Suprapubic skin (tissue), 4 donors: ENCODE measurements around the gene IL18R1. TPM values are rescaled to one million over a fixed set of nuclear protein-coding genes. Genes with fewer than 3 reads are reported as not detected.

Experiments
- DNase-seq, 2 donors: peaks; one replicate each; pipeline ENCODE4 v3.0.0-alpha.2; 2019; ENCODE audit warnings: low spot score in 2 of 2
- H3K27ac ChIP-seq: fragments of 200-600 bp; sonication (generic); one replicate; pipeline ENCODE4 v1.5.1; 2019
- H3K27me3 ChIP-seq: fragments of 200-600 bp; sonication (generic); one replicate; pipeline ENCODE4 v1.5.1; 2019
- H3K36me3 ChIP-seq: fragments of 200-600 bp; sonication (generic); one replicate; pipeline ENCODE4 v1.5.1; 2019
- H3K4me1 ChIP-seq: fragments of 200-600 bp; sonication (generic); one replicate; pipeline ENCODE4 v1.5.1; 2019
- H3K4me3 ChIP-seq: fragments of 200-600 bp; sonication (generic); one replicate; pipeline ENCODE4 v1.5.1; 2019; ENCODE audit warnings: mild to moderate bottlenecking
- H3K9me3 ChIP-seq: fragments of 200-600 bp; sonication (generic); one replicate; pipeline ENCODE4 v1.5.1; 2019
- CTCF ChIP-seq, 2 donors: fragments of 200-600 bp in 1 of 2; fragments of 450-650 bp in 1 of 2; sonication (generic) in 1 of 2; IDR thresholded peaks; one replicate each; pipeline ENCODE4 v1.5.1; 2016 to 2019; ENCODE audit warnings: antibody characterized with exemption in 2 of 2, mild to moderate bottlenecking in 1 of 2, moderate library complexity in 1 of 2
- EP300 ChIP-seq: sonication (generic); formaldehyde crosslinking; IDR thresholded peaks from one replicate; pipeline ENCODE4 v1.6.1; 2017; ENCODE audit warnings: antibody characterized with exemption
- POLR2A ChIP-seq, 2 donors: fragments of 450-650 bp; IDR thresholded peaks; one replicate each; pipeline ENCODE4 v1.6.1; 2017; ENCODE audit warnings: antibody characterized with exemption in 2 of 2, mild to moderate bottlenecking in 2 of 2, moderate library complexity in 2 of 2
- POLR2AphosphoS5 ChIP-seq, 3 donors: sonication (generic); formaldehyde crosslinking; IDR thresholded peaks; one replicate each; pipeline ENCODE4 v1.6.1; 2017; ENCODE audit warnings: antibody characterized with exemption in 3 of 3
- WGBS: methylation state at CpG from one replicate; pipeline ENCODE4 v1.1.5; 2018; 5-methylcytosine and 5-hydroxymethylcytosine counted together
- total RNA-seq, 4 donors: library from RNA; depleted of rRNA; stranded (reverse); fragments of >200 nt; gene quantifications; one replicate each; pipeline ENCODE4 v1.1.0, GENCODE V29; 2016

The IL18R1 gene
- total RNA-seq, 4 donors from 2014 or later, result 0.89 to 7.2 (median 2.2) TPM

GRCh38 chr2:102399499-102400141 lies 44.0 kb downstream of the IL18R1 start:
- H3K27ac ChIP-seq, result no peak overlapping the region
- WGBS, result 83% methylated on average over 6 of the region's 7 CpGs
- no peak for DNase-seq
- no peak overlapping the region for H3K4me3 ChIP-seq
- H3K27me3 ChIP-seq, result no peaks in the 10 kb centered on the region
- H3K4me1 ChIP-seq, result no peaks in the 10 kb centered on the region
- H3K36me3 ChIP-seq, result no peaks in the 10 kb centered on the region
- TF ChIP-seq CTCF (IDR thresholded peaks at IDR 0.05) (no peak), EP300 (no peak), POLR2A (IDR thresholded peaks at IDR 0.05) (no peak), POLR2AphosphoS5 (IDR thresholded peaks at IDR 0.05) (no peak)
- no peaks in the 10 kb centered on the region for H3K9me3 ChIP-seq

DNA sequence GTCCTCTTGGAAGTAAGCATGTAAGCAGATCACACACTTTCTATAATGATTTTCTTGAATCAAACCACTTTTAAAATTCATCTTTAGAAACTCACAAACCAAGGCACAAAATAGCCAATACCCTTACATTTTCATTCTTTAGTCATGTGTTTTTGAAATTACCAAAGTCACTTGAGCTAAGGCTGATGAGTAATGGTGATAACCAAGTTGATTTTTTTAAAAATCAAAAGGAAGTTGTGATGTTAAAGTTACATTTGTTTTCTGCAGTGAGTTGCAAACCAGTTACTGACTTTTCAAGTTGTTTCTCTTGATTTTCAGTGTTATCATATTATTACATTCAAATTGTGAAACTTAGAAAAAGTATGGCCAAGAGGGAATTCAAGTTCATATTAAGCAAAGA lies 45.9 kb downstream of the IL18R1 start:
- no peaks in the 10 kb centered on the region for H3K36me3 ChIP-seq
- H3K27ac ChIP-seq, result no peak overlapping the region
- H3K4me1 ChIP-seq, result no peaks in the 10 kb centered on the region
- no peak for TF ChIP-seq CTCF (IDR thresholded peaks at IDR 0.05)
- TF ChIP-seq POLR2AphosphoS5 (IDR thresholded peaks at IDR 0.05), result no peak
- no peak overlapping the region for H3K4me3 ChIP-seq
- no peaks in the 10 kb centered on the region for H3K9me3 ChIP-seq
- no peak for DNase-seq
- H3K27me3 ChIP-seq, result no peaks in the 10 kb centered on the region

- no peaks in the 10 kb centered on the region for H3K36me3 ChIP-seq
- TF ChIP-seq POLR2AphosphoS5 (IDR thresholded peaks at IDR 0.05), result no peak
- no peak for TF ChIP-seq EP300
- TF ChIP-seq CTCF (IDR thresholded peaks at IDR 0.05), result no peak
- no peak for TF ChIP-seq POLR2A (IDR thresholded peaks at IDR 0.05)
- WGBS, result 75% methylated on average over 2 of the region's 2 CpGs
- no peak overlapping the region for H3K27ac ChIP-seq
- H3K4me3 ChIP-seq, result no peak overlapping the region
- no peaks in the 10 kb centered on the region for H3K27me3 ChIP-seq
- no peaks in the 10 kb centered on the region for H3K4me1 ChIP-seq
- no peaks in the 10 kb centered on the region for H3K9me3 ChIP-seq
- no peak for DNase-seq
Measured at GRCh38 chr2:102401865-102402264, 46.3 kb downstream of the IL18R1 start.

DNA sequence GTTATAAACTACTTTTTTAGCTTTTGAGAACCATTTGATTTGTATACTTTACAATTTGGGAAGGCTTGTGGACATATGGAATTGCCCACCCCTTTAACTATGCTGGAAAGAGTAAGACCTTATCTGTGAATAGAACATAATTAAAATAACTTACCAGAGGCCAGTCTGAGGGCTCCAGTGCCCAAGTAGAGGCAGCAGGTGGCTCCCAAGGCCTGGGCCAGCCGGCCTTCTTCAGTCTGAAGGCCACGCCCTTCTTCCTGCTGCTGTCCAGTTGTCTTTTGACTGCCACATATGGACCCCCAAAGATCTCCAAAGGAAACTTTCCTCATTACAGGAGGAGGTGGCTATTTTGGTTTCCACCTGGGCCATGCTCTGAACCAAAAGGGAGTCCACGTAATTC lies 55.4 kb downstream of the IL18R1 start:
- H3K27ac ChIP-seq, result no peak overlapping the region
- no peaks in the 10 kb centered on the region for H3K36me3 ChIP-seq
- TF ChIP-seq POLR2A (IDR thresholded peaks at IDR 0.05) (no peak), CTCF (IDR thresholded peaks at IDR 0.05) (no peak), POLR2AphosphoS5 (IDR thresholded peaks at IDR 0.05) (no peak), EP300 (no peak)
- H3K9me3 ChIP-seq, result no peaks in the 10 kb centered on the region
- 85% methylated on average over 3 of the region's 3 CpGs for WGBS
- no peaks in the 10 kb centered on the region for H3K4me1 ChIP-seq
- no peak for DNase-seq
- H3K27me3 ChIP-seq, result peaks cover 3% of the 10 kb centered on the region
- no peak overlapping the region for H3K4me3 ChIP-seq

DNA sequence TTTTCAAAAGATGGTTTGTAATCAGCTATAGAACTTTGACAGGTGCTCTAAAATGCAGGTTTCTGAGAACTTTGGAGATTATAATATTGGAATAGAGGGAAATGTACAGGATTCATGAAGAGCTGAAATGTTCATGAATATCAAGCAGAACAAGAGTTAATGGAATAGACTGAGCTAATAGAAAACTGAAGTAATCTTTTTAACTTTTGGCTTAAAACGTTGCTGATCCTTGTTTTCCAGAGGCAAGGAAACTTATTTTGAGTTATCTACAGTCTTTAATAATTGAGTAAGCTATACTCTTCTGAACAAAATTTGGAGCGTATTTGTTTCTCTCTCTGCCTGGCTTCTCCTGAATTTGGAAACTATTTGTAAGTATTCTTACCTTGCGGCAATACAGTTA lies 56.6 kb downstream of the IL18R1 start:
- peaks cover 3% of the 10 kb centered on the region for H3K27me3 ChIP-seq
- 90% methylated on average over 3 of the region's 3 CpGs for WGBS
- no peaks in the 10 kb centered on the region for H3K9me3 ChIP-seq
- H3K27ac ChIP-seq, result no peak overlapping the region
- no peak for DNase-seq
- H3K4me3 ChIP-seq, result no peak overlapping the region
- TF ChIP-seq CTCF (IDR thresholded peaks at IDR 0.05), result no peak
- no peak for TF ChIP-seq POLR2A (IDR thresholded peaks at IDR 0.05)
- no peak for TF ChIP-seq EP300
- TF ChIP-seq POLR2AphosphoS5 (IDR thresholded peaks at IDR 0.05), result no peak
- H3K36me3 ChIP-seq, result no peaks in the 10 kb centered on the region
- H3K4me1 ChIP-seq, result no peaks in the 10 kb centered on the region
